Stimulated activated naive CD8-positive, alpha-beta T cell treated with anti-CD3 and anti-CD28 coated beads, Interleukin-15, Interleukin-2, amounts not matched to agents 100 U/mL and 50 U/mL, for 24 hours (primary cell): ENCODE data around the gene FRRS1.
"Not testable (repeated sequence)": the region's sequence is repeated elsewhere in the genome, so short reads cannot be mapped to it uniquely, and the experiment has no call there.

Experiments used
- ATAC-seq: fragments of 150-1000 bp; cut with Tn5 transposase; one replicate; pipeline ENCODE4 v1.10.0; 2021
- DNase-seq: peaks from one replicate; pipeline ENCODE4 v3.0.0; 2021

The FRRS1 gene

GRCh38 chr1:99764909-99765308, 1.5 kb downstream of the FRRS1 start:
- DNase-seq (no peak), ATAC-seq (no peak)

GRCh38 chr1:99764439-99764838, 2.0 kb downstream of the FRRS1 start:
- no peak for DNase-seq
- no peak for ATAC-seq

- DNase-seq (no peak), ATAC-seq (no peak)
Observed at GRCh38 chr1:99763956-99764355, 2.5 kb downstream of the FRRS1 start.

- DNase-seq (no peak), ATAC-seq (no peak)
Observed at GRCh38 chr1:99761774-99762173, 4.7 kb downstream of the FRRS1 start.

- DNase-seq = no peak
- no peak for ATAC-seq
Observed at GRCh38 chr1:99759518-99760160, 6.8 kb downstream of the FRRS1 start.

- DNase-seq, ATAC-seq: not testable (repeated sequence)
Observed at GRCh38 chr1:99758686-99759517, 7.5 kb downstream of the FRRS1 start.

GRCh38 chr1:99758073-99758511, 8.3 kb downstream of the FRRS1 start:
- ATAC-seq (no peak), DNase-seq (no peak)

GRCh38 chr1:99756598-99756997, 9.8 kb downstream of the FRRS1 start:
- ATAC-seq = no peak
- DNase-seq = no peak

GRCh38 chr1:99755664-99756063, 10.8 kb downstream of the FRRS1 start:
- ATAC-seq = no peak
- no peak for DNase-seq

GRCh38 chr1:99754697-99755096, 11.7 kb downstream of the FRRS1 start:
- ATAC-seq (no peak), DNase-seq (no peak)

GRCh38 chr1:99754055-99754626, 12.3 kb downstream of the FRRS1 start:
- DNase-seq (no peak), ATAC-seq (no peak)

- DNase-seq (no peak), ATAC-seq (peak; percentile 61)
Observed at GRCh38 chr1:99751877-99752504, 14.4 kb downstream of the FRRS1 start.

GRCh38 chr1:99749504-99750347, 16.7 kb downstream of the FRRS1 start:
- ATAC-seq (peak; percentile 87), DNase-seq (peak; percentile 21)

GRCh38 chr1:99748419-99748818, 18.0 kb downstream of the FRRS1 start:
- DNase-seq (no peak), ATAC-seq (no peak)

GRCh38 chr1:99745684-99746083, 20.8 kb downstream of the FRRS1 start:
- no peak for ATAC-seq

GRCh38 chr1:99745061-99745460, 21.4 kb downstream of the FRRS1 start:
- no peak for DNase-seq
- ATAC-seq = no peak

More at GRCh38 chr1:99745684-99746083, 20.8 kb downstream of the FRRS1 start:
- DNase-seq = no peak

- DNase-seq (no peak), ATAC-seq (no peak)
Observed at GRCh38 chr1:99740141-99740540, 26.3 kb downstream of the FRRS1 start.

- DNase-seq (no peak), ATAC-seq (no peak)
Observed at GRCh38 chr1:99738858-99739465, 27.5 kb downstream of the FRRS1 start.

GRCh38 chr1:99737016-99737415, 29.4 kb downstream of the FRRS1 start:
- ATAC-seq = peak; percentile 40
- DNase-seq = no peak

GRCh38 chr1:99735852-99736251, 30.6 kb downstream of the FRRS1 start:
- DNase-seq (no peak), ATAC-seq (no peak)

GRCh38 chr1:99731384-99731783, 35.1 kb downstream of the FRRS1 start:
- ATAC-seq (no peak), DNase-seq (no peak)
